GM12878 (cell line): ENCODE measurements around the gene ARHGAP26. TPM values are rescaled to one million over a fixed set of nuclear protein-coding genes. Genes with fewer than 3 reads are reported as not detected.

ENCODE experiments used
- ATAC-seq: fragments of 200-7000 bp; cut with Tn5 transposase; 3 replicates; pipeline ENCODE4 v1.9.1; 2020; ENCODE audit warnings: mild to moderate bottlenecking, moderate library complexity
- BruUV-seq: library from RNA; stranded (reverse); fragments of 400-500 nt; replicated peaks from 2 replicates; lab custom pipeline; 2021; lab: Mats Ljungman, UMichigan
- CTCF ChIA-PET: fragments of 300-600 bp; sonication (Branson Sonifier 250); formaldehyde crosslinking; extraction: SDS; loops from one replicate; lab custom pipeline; 2021; ENCODE audit warnings: inconsistent platforms; lab: Yijun Ruan, JAX
- POLR2A ChIA-PET: fragments of 350-600 bp; formaldehyde crosslinking; extraction: SDS; loops from one replicate; lab custom pipeline; 2021; ENCODE audit warnings: inconsistent platforms; lab: Charles Lee
- RAD21 ChIA-PET: fragments of 300-600 bp; sonication (Branson Sonifier 250); formaldehyde crosslinking; loops from one replicate; lab custom pipeline; 2023; ENCODE audit warnings: antibody characterized with exemption; ENCODE audit not compliant: unreplicated experiment; lab: Charles Lee
- SMC1A ChIA-PET: fragments of 300-600 bp; sonication (Branson Sonifier 250); formaldehyde crosslinking; loops from one replicate; lab custom pipeline; 2023; ENCODE audit not compliant: unreplicated experiment, uncharacterized antibody; lab: Charles Lee
- DNase-seq: peaks from one replicate; pipeline ENCODE4 v3.0.0-alpha.2; 2011; ENCODE audit warnings: low read depth, low spot score
- FAIRE-seq: peaks from 3 replicates; lab custom pipeline; 2011; peaks lifted over from hg19 to GRCh38; lab: Jason Lieb, UNC
- H2AFZ ChIP-seq: 2 replicates; pipeline ENCODE4 v1.6.0; 2011; ENCODE audit warnings: low read depth, low read length, control low read depth; ENCODE audit not compliant: control insufficient read depth
- H3K27ac ChIP-seq: 2 replicates; pipeline ENCODE4 v1.5.1; 2011; ENCODE audit warnings: control low read depth; ENCODE audit not compliant: control insufficient read depth, insufficient read depth
- H3K27me3 ChIP-seq, 2 experiments: replicated peaks in 1 of 2; 2 replicates each; pipeline versions ENCODE4 v1.6.0 to v1.6.1; 2011; ENCODE audit warnings: low read length in 1 of 2; ENCODE audit not compliant: control insufficient read depth in 2 of 2, insufficient read depth in 2 of 2
- H3K36me3 ChIP-seq, 2 experiments: 2 replicates each; pipeline ENCODE4 v1.5.1; 2011; ENCODE audit warnings: low read length in 1 of 2; ENCODE audit not compliant: control insufficient read depth in 2 of 2, insufficient read depth in 2 of 2
- H3K4me1 ChIP-seq: 2 replicates; pipeline ENCODE4 v1.6.1; 2011; ENCODE audit warnings: mild to moderate bottlenecking, low read length, moderate library complexity, mixed read lengths; ENCODE audit not compliant: control insufficient read depth, insufficient read depth
- H3K4me2 ChIP-seq: 2 replicates; pipeline ENCODE4 v1.6.0; 2011; ENCODE audit warnings: control low read depth; ENCODE audit not compliant: control insufficient read depth, insufficient read depth
- H3K4me3 ChIP-seq: fragments of 200-600 bp; sonication (generic); 2 replicates; pipeline ENCODE4 v1.5.1; 2016
- H3K79me2 ChIP-seq: 2 replicates; pipeline ENCODE4 v1.6.0; 2011; ENCODE audit warnings: low read length; ENCODE audit not compliant: control insufficient read depth, insufficient read depth
- H3K9ac ChIP-seq: 2 replicates; pipeline ENCODE4 v1.8.0; 2011; ENCODE audit warnings: low read length, control low read depth, mixed read lengths; ENCODE audit not compliant: control insufficient read depth, insufficient read depth
- H3K9me3 ChIP-seq: replicated peaks from 3 replicates; pipeline ENCODE4 v1.5.1; 2011; ENCODE audit warnings: mild to moderate bottlenecking, low read length; ENCODE audit not compliant: control insufficient read depth, insufficient read depth
- H4K20me1 ChIP-seq: 2 replicates; pipeline ENCODE4 v1.6.0; 2011; ENCODE audit not compliant: control insufficient read depth, insufficient read depth
- CHD1 ChIP-seq: IDR thresholded peaks from 2 replicates; pipeline ENCODE4 v1.6.1; 2012; ENCODE audit warnings: low read depth, low read length, improper control_type of control experiment
- CHD2 ChIP-seq: IDR thresholded peaks from 2 replicates; pipeline ENCODE4 v1.6.1; 2011; ENCODE audit warnings: low read depth, low read length, improper control_type of control experiment, borderline replicate concordance
- EP300 ChIP-seq, 2 experiments: fragments of 150-350 bp in 1 of 2; IDR thresholded peaks; 2 replicates each; pipeline ENCODE4 v1.6.1; 2011 to 2012; ENCODE audit warnings: low read depth in 2 of 2, low read length in 2 of 2, borderline replicate concordance in 1 of 2, improper control_type of control experiment in 1 of 2, inconsistent platforms in 1 of 2; ENCODE audit not compliant: control insufficient read depth in 1 of 2
- GATAD2B ChIP-seq: fragments of 450-650 bp; conservative IDR thresholded peaks from 2 replicates; pipeline ENCODE4 v1.6.1; 2017; ENCODE audit warnings: low read depth, mild to moderate bottlenecking, moderate library complexity
- HCFC1 ChIP-seq: fragments of 150-350 bp; IDR thresholded peaks from 2 replicates; pipeline ENCODE4 v1.6.1; 2014; ENCODE audit warnings: low read length
- NR2F1 ChIP-seq: fragments of 450-650 bp; conservative IDR thresholded peaks from 2 replicates; pipeline ENCODE4 v1.6.1; 2017; ENCODE audit warnings: mild to moderate bottlenecking
- SIX5 ChIP-seq: IDR thresholded peaks from 2 replicates; pipeline ENCODE4 v1.6.1; 2011; ENCODE audit warnings: mild to moderate bottlenecking, low read depth, low read length, moderate library complexity; ENCODE audit not compliant: severe bottlenecking
- STAT3 ChIP-seq: IDR thresholded peaks from 2 replicates; pipeline ENCODE4 v1.6.1; 2011; ENCODE audit warnings: low read depth, low read length, improper control_type of control experiment
- USF1 ChIP-seq: IDR thresholded peaks from 2 replicates; pipeline ENCODE4 v1.6.1; 2011; ENCODE audit warnings: borderline replicate concordance, low read depth, mild to moderate bottlenecking, moderate library complexity, mixed read lengths, low read length; ENCODE audit not compliant: insufficient read depth; ENCODE audit errors: extremely low read length
- ZNF24 ChIP-seq: fragments of 450-650 bp; IDR thresholded peaks from 2 replicates; pipeline ENCODE4 v1.6.1; 2017; ENCODE audit warnings: antibody characterized with exemption, mild to moderate bottlenecking
- WGBS: methylation state at CpG from one replicate; pipeline ENCODE4 v1.1.6; 2016; ENCODE audit warnings: low lambda C conversion rate; ENCODE audit not compliant: insufficient replicate concordance, insufficient coverage; ENCODE audit errors: missing lambda C conversion rate; 5-methylcytosine and 5-hydroxymethylcytosine counted together
- in situ Hi-C: fragments of 300-500 bp; cut with MboI; formaldehyde crosslinking; loops from 9 replicates; pipeline ENCODE4 v1.14.3; 2018; ENCODE audit warnings: mixed read lengths
- intact Hi-C: fragments of 100-400 bp; cut with micrococcal nuclease; formaldehyde crosslinking; loops from one replicate; pipeline ENCODE4 v1.14.2; 2022; ENCODE audit not compliant: unreplicated experiment
- polyA plus RNA-seq, 11 experiments: library from polyadenylated mRNA; depleted of rRNA in 4 of 11; unstranded in 6 of 11; stranded (reverse) in 5 of 11; fragments of >200 nt; fragmentation: Nextera tagmentation in 4 of 11; fragmentation: Illumina TruSeq in 1 of 11; extraction: Ambion mirVana in 4 of 11; extraction: Trizol in 1 of 11; gene quantifications; 1 replicate in 1 of 11; 2 replicates in 10 of 11; pipeline versions ENCODE4 v1.2.1 to v1.2.3, GENCODE V29; 2011 to 2016; ENCODE audit warnings: inconsistent platforms in 2 of 11, missing spikeins in 2 of 11, low read depth in 1 of 11
- total RNA-seq, 4 experiments: library from RNA; depleted of rRNA in 3 of 4; stranded (reverse); fragments of >200 nt in 3 of 4; fragmentation: Illumina TruSeq in 1 of 4; extraction: Trizol in 1 of 4; gene quantifications; 2 replicates each; pipeline versions ENCODE4 v1.2.1 to v1.2.3, GENCODE V29; 2013 to 2021
- TF ChIP-seq, protein P1 (sequence below): IDR thresholded peaks from 2 replicates; pipeline ENCODE4 v1.6.1; 2011; ENCODE audit warnings: low read depth, low read length, improper control_type of control experiment, borderline replicate concordance
- TF ChIP-seq, protein P2 (sequence below): fragments of 450-650 bp; IDR thresholded peaks from 2 replicates; pipeline ENCODE4 v1.6.1; 2017; ENCODE audit warnings: mild to moderate bottlenecking

ARHGAP26 gene
- total and polyA plus RNA-seq, 10 of the 15 experiments (the other 5 are each of a cell fraction or from before 2014, with no cell fraction given) = 9.4 to 41.5 (median 19.3) TPM

DNA sequence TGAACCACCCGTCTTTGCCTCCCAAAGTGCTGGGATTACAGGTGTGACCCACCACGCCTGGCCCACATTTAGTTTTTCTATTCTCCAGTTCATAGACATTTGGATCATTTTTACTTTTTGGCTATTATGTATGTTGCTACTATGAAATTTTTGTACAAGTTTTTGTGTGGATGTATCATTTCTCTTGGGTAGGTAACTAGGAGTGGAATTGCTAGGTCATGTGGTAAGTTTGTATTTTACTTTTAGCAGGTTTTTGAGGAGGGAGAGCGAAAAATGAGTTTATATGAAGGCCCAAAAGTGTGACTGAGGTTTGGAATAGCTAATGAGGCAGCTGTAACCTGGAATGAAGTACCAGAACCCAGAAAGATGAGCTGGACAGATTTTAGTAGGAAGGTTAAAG, 35.2 kb downstream of the ARHGAP26 start (continued):
- TF ChIP-seq USF1 = no peak
- no peak for TF ChIP-seq ZNF24

- ATAC-seq (no peak), FAIRE-seq (no peak), DNase-seq (no peak)
- intact Hi-C loops = no loop called here
- Histone ChIP-seq H3K4me1 (peaks cover 8% of the 10 kb centered on the region; the same call in 1 of the 2 replicates), H2AFZ (no peak overlapping the region), H3K9ac (no peak overlapping the region), H3K36me3 (no peaks in the 10 kb centered on the region), H3K9me3 (no peaks in the 10 kb centered on the region; the same call in 1 of the 3 replicates), H3K27ac (no peak overlapping the region), H3K27me3 (no peaks in the 10 kb centered on the region), H3K4me2 (no peak overlapping the region), H3K79me2 (no peaks in the 10 kb centered on the region), H3K4me3 (no peak overlapping the region), H4K20me1 (no peaks in the 10 kb centered on the region)
- ChIA-PET SMC1A (no interaction called here), RAD21 (no interaction called here), CTCF (no interaction called here), POLR2A (no interaction called here)
- TF ChIP-seq, protein P1, sequence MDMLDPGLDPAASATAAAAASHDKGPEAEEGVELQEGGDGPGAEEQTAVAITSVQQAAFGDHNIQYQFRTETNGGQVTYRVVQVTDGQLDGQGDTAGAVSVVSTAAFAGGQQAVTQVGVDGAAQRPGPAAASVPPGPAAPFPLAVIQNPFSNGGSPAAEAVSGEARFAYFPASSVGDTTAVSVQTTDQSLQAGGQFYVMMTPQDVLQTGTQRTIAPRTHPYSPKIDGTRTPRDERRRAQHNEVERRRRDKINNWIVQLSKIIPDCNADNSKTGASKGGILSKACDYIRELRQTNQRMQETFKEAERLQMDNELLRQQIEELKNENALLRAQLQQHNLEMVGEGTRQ = no peak
- TF ChIP-seq GATAD2B (no peak), EP300 (IDR thresholded peaks at IDR 0.05; ENCODE audit: borderline replicate concordance in 1 of 2, control insufficient read depth in 1 of 2, low read depth in 2 of 2, low read length in 2 of 2) (no peak), NR2F1 (no peak), CHD1 (no peak), STAT3 (no peak), HCFC1 (no peak), CHD2 (no peak), SIX5 (no peak)
- TF ChIP-seq, protein P2, sequence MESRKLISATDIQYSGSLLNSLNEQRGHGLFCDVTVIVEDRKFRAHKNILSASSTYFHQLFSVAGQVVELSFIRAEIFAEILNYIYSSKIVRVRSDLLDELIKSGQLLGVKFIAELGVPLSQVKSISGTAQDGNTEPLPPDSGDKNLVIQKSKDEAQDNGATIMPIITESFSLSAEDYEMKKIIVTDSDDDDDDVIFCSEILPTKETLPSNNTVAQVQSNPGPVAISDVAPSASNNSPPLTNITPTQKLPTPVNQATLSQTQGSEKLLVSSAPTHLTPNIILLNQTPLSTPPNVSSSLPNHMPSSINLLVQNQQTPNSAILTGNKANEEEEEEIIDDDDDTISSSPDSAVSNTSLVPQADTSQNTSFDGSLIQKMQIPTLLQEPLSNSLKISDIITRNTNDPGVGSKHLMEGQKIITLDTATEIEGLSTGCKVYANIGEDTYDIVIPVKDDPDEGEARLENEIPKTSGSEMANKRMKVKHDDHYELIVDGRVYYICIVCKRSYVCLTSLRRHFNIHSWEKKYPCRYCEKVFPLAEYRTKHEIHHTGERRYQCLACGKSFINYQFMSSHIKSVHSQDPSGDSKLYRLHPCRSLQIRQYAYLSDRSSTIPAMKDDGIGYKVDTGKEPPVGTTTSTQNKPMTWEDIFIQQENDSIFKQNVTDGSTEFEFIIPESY = no peak
- in situ Hi-C loops = no loop called here
- WGBS = 51% methylated on average over 2 of the region's 2 CpGs
- no TSS peak for BruUV-seq
These were observed 36.7 kb downstream of the ARHGAP26 start for GRCh38 chr5:142806841-142807267.
